GM03348 (cell line): ENCODE data around the gene ZGPAT.
"Not testable (repeated sequence)": the region's sequence is repeated elsewhere in the genome, so short reads cannot be mapped to it uniquely, and the experiment has no call there.

Experiments used
- DNase-seq: peaks from one replicate; pipeline ENCODE4 v3.0.0; 2012; ENCODE audit warnings: low spot score

The ZGPAT gene

GRCh38 chr20:63703471-63703975, 4.3 kb upstream of the ZGPAT start:
- no peak for DNase-seq

GRCh38 chr20:63703976-63704748, 3.7 kb upstream of the ZGPAT start:
- no peak for DNase-seq

DNA sequence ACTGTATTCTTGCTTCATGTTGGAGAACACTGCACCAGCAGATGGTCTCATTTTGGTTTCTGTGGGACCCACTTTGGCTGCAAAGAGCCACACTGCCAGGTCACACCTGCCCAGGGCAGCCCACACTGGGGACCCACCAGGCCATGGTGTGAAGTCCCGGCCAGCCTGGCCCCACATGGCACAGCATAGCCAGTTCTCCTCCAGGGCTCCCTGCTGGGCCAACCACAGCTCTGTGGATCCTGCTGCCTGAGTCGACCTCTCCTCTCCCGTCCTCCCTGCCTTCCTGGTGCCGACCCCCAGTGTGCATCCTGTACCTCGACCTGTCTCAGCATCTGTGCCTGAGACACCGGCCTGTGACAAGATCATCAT, 3.1 kb upstream of the ZGPAT start:
- DNase-seq: no peak

GRCh38 chr20:63705232-63706026, 2.4 kb upstream of the ZGPAT start:
- no peak for DNase-seq

DNA sequence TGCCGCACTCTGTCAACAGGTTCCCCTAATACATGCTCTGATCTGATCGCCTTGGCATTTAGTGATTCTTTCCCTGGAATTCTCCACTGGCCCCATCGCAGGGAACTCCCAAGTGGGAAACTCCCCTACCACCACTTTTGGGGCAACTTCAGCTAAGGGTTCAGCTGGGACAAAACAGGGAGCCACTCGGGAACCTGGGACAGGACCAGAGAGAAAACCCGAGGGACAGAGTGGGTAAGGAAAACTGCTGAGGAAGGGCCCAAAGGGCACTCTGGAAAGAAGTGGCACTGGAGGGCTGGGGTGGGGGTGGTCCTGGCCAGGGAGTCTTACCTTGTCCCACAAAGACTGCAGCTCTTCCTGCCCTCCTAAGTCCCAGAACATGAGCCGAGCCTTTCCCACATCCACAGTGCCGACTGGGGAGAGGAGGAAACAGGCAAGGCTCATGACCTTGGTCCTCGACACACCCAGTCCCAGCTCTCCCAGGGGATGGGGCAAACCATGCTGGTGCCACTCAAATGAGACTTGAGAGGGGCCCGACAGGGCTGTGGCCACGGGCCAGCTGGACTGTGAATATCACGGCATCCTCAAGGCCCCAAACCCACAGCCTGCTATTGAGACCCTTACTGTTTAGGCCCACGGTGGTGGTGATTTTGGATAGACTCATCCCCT, 1.7 kb upstream of the ZGPAT start:
- DNase-seq: peak; percentile 2

GRCh38 chr20:63706852-63707557, 834 bp upstream of the ZGPAT start:
- DNase-seq: peak; percentile 81

DNA sequence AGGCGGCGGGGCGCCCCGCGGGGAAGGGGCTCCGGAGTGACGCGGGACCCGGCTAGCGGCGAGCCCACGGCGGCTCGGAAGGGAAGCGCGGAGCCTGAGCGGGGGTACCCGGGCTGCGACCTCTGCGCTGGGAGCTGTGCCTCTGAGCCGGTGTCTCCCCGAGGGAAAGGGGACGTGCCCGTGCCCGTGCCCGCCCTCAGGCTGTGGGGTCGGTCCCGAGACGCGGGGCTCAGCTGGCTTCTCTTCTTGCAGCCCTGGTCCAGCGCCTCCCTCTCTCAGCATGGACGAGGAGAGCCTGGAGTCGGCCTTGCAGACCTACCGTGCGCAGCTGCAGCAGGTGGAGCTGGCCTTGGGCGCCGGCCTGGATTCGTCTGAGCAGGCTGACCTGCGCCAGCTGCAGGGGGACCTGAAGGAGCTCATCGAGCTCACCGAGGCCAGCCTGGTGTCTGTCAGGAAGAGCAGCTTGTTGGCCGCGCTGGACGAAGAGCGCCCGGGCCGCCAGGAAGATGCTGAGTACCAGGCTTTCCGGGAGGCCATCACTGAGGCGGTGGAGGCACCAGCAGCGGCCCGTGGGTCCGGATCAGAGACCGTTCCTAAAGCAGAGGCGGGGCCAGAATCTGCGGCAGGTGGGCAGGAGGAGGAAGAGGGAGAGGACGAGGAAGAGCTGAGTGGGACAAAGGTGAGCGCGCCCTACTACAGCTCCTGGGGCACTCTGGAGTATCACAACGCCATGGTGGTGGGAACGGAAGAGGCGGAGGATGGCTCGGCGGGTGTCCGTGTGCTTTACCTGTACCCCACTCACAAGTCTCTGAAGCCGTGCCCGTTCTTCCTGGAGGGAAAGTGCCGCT, 686 bp downstream of the ZGPAT start:
- peak; percentile 18 for DNase-seq

DNA sequence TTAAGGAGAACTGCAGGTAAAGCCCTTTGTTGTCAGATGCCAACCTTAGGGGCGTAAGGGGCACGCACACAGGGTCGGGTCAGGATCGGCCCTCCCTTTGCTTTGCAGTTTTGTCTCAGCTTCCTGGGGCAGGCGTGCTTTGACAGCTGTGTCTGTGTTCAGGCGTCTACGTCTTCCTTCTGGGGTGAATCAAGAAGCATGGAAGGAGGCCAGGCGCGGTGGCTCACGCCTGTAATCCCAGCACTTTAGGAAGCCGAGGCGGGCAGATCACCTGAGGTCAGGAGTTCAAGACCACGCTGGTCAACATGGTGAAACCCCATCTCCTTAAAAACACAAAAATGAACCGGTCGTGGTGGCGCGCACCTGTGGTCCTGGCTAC, 1.3 kb downstream of the ZGPAT start:
- DNase-seq: no peak

GRCh38 chr20:63711085-63711645, 3.3 kb downstream of the ZGPAT start:
- no peak for DNase-seq

GRCh38 chr20:63712191-63712590, 4.4 kb downstream of the ZGPAT start:
- no peak for DNase-seq

DNA sequence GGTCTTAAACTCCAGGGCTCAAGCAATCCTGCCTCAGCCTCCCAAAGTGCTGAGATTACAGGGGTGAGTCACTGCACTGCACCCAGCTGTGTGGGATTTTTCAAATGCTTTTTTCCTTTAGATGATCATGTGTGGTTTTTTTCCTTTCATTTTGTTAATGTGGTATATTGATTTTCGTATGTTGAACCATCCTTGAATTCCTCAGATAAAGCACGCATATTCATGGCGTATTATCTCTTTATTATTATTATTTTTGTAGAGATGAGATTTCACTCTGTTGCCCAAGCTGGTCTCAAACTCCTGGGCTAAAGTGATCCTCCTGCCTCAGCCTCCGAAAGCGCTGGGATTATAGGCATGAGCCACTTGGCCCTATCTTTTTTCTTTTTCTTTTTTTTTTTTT, 7.0 kb downstream of the ZGPAT start:
- no peak for DNase-seq

DNA sequence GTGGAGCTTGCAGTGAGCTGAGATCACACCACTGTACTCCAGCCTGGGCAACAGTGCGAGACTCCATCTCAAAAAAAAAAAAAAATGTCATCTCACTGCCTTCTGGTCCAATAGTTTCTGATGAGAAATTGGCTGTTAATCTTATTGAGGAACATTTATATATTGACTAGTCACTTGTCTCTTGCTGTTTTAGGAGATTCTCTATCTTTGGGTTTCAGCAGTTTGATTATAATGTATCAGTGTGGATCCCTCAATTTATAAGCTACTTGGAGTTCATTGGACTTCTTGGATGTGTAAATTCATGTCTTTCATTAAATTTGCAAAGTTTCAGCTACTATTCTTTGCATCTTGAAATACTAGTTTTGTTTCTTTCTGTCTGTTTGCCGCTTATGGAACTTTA, 11.2 kb downstream of the ZGPAT start:
- no peak for DNase-seq

GRCh38 chr20:63722967-63723622, 15.3 kb downstream of the ZGPAT start:
- DNase-seq: not testable (repeated sequence)

GRCh38 chr20:63730189-63730733, 22.4 kb downstream of the ZGPAT start:
- not testable (repeated sequence) for DNase-seq

GRCh38 chr20:63731410-63731809, 23.6 kb downstream of the ZGPAT start:
- DNase-seq: no peak

GRCh38 chr20:63732118-63733095, 24.6 kb downstream of the ZGPAT start:
- DNase-seq: no peak

DNA sequence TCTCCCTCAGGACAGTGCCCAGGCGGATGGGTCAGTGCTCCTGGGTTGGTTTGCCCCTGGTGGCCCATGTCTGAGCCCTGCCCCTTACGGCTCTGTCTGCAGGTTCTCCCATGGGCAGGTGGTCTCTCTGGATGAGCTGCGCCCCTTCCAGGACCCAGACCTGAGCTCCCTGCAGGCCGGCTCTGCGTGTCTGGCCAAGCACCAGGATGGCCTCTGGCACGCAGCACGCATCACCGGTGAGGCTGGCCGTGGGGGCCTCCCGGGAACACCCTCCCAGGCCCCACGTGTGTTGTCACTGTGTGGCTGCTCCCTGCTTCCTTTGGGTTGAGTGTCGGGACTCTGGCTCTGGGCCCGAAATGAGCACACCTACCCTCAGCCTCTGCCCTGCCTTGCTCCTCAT, 25.3 kb downstream of the ZGPAT start:
- no peak for DNase-seq

GRCh38 chr20:63733579-63734081, 25.8 kb downstream of the ZGPAT start:
- DNase-seq: no peak
